K562 (cell line): ENCODE data around the gene LYST. TPM values are rescaled to one million over a fixed set of nuclear protein-coding genes. Genes with fewer than 3 reads are reported as not detected.

Experiments
- ATAC-seq: fragments of 200-7000 bp; cut with Tn5 transposase; 3 replicates; pipeline ENCODE4 v1.9.1; 2020; ENCODE audit warnings: moderate library complexity
- BruUV-seq: library from RNA; stranded (reverse); fragments of 400-500 nt; replicated peaks from 2 replicates; lab custom pipeline; 2021; lab: Mats Ljungman, UMichigan
- CTCF ChIA-PET: fragments of 300-600 bp; formaldehyde crosslinking; extraction: SDS; loops from one replicate; lab custom pipeline; 2021; ENCODE audit warnings: low intra/inter-chr PET ratio; lab: Yijun Ruan, JAX
- POLR2A ChIA-PET: fragments of 300-600, 350-650 bp; sonication (Branson Sonifier 250); formaldehyde crosslinking; extraction: SDS; loops from one replicate; lab custom pipeline; 2021; ENCODE audit warnings: antibody characterized with exemption, inconsistent platforms; lab: Yijun Ruan, JAX
- DNase-seq, 4 experiments: peaks; one replicate each; pipeline versions ENCODE4 v3.0.0 to v3.0.0-alpha.2; 2011 to 2018; ENCODE audit warnings: low spot score in 3 of 4, mixed read lengths in 3 of 4; ENCODE audit errors: extremely low read depth in 1 of 4
- FAIRE-seq: peaks from 2 replicates; lab custom pipeline; 2011; peaks lifted over from hg19 to GRCh38; lab: Jason Lieb, UNC
- H2AFZ ChIP-seq: 2 replicates; pipeline ENCODE4 v1.6.0; 2011; ENCODE audit warnings: low read depth, low read length, control low read depth, inconsistent platforms
- H3K27ac ChIP-seq: fragments of 200-600 bp; 3 replicates; pipeline ENCODE4 v1.8.0; 2011; ENCODE audit warnings: low read depth, mild to moderate bottlenecking, control low read depth, inconsistent platforms, low read length, moderate library complexity, mixed read lengths; ENCODE audit errors: extremely low read depth
- H3K27me3 ChIP-seq, 2 experiments: fragments of 300-600 bp in 1 of 2; 2 replicates in 1 of 2; 3 replicates in 1 of 2; pipeline versions ENCODE4 v1.6.0 to v1.8.0; 2011; ENCODE audit warnings: inconsistent platforms in 2 of 2, low read length in 2 of 2, mild to moderate bottlenecking in 1 of 2, mixed read lengths in 1 of 2, moderate library complexity in 1 of 2; ENCODE audit not compliant: control insufficient read depth in 2 of 2, insufficient read depth in 2 of 2
- H3K36me3 ChIP-seq: fragments of 300-600 bp; 3 replicates; pipeline ENCODE4 v1.8.0; 2011; ENCODE audit warnings: mild to moderate bottlenecking, low read length, inconsistent platforms; ENCODE audit not compliant: control insufficient read depth, insufficient read depth
- H3K4me1 ChIP-seq, 2 experiments: fragments of 200-600 bp in 1 of 2; replicated peaks in 1 of 2; 2 replicates in 1 of 2; 3 replicates in 1 of 2; pipeline versions ENCODE4 v1.5.1 to v1.8.0; 2011; ENCODE audit warnings: inconsistent platforms in 2 of 2, low read length in 2 of 2, mild to moderate bottlenecking in 1 of 2, mixed read lengths in 1 of 2, moderate library complexity in 1 of 2; ENCODE audit not compliant: control insufficient read depth in 2 of 2, insufficient read depth in 2 of 2
- H3K4me2 ChIP-seq: 2 replicates; pipeline ENCODE4 v1.6.1; 2011; ENCODE audit warnings: low read length, control low read depth, inconsistent platforms, mixed read lengths; ENCODE audit not compliant: insufficient read depth
- H3K4me3 ChIP-seq: fragments of 200-600 bp; sonication (generic), shearing (Covaris generic); 2 replicates; pipeline ENCODE4 v1.5.1; 2016; ENCODE audit warnings: control low read depth, inconsistent platforms
- H3K79me2 ChIP-seq: fragments of 200-600 bp; 3 replicates; pipeline ENCODE4 v1.8.0; 2011; ENCODE audit warnings: low read length, inconsistent platforms; ENCODE audit not compliant: control insufficient read depth, insufficient read depth
- H3K9ac ChIP-seq, 2 experiments: 2 replicates each; pipeline versions ENCODE4 v1.6.0 to v1.6.1; 2011; ENCODE audit warnings: low read depth in 2 of 2, low read length in 2 of 2, control low read depth in 1 of 2, inconsistent platforms in 1 of 2, mild to moderate bottlenecking in 1 of 2, mixed read lengths in 1 of 2; ENCODE audit not compliant: insufficient read depth in 1 of 2
- H3K9me1 ChIP-seq: one replicate; pipeline ENCODE4 v1.6.0; 2011; ENCODE audit warnings: inconsistent platforms, mild to moderate bottlenecking, low read length, moderate library complexity; ENCODE audit not compliant: control insufficient read depth, insufficient read depth
- H3K9me3 ChIP-seq: replicated peaks from 2 replicates; pipeline ENCODE4 v1.5.1; 2011; ENCODE audit warnings: low read depth, low read length, inconsistent platforms; ENCODE audit not compliant: control insufficient read depth, insufficient read depth
- H4K20me1 ChIP-seq: replicated peaks from 2 replicates; pipeline ENCODE4 v1.6.1; 2011; ENCODE audit warnings: low read length, inconsistent platforms, mixed read lengths; ENCODE audit not compliant: control insufficient read depth, insufficient read depth
- GABPB2 ChIP-seq: fragments of 250-450 bp; sonication (Bioruptor Pico); conservative IDR thresholded peaks from 2 replicates; pipeline ENCODE4 v1.5.1; 2021; ENCODE audit warnings: mild to moderate bottlenecking
- KAT8 ChIP-seq: fragments of 450-650 bp; IDR thresholded peaks from 2 replicates; pipeline ENCODE4 v1.6.1; 2016; ENCODE audit warnings: low read depth, mild to moderate bottlenecking
- LARP7 ChIP-seq: fragments of 450-650 bp; IDR thresholded peaks from 2 replicates; pipeline ENCODE4 v1.6.1; 2016
- MEIS2 ChIP-seq: fragments of 450-650 bp; IDR thresholded peaks from 2 replicates; pipeline ENCODE4 v1.6.1; 2014; ENCODE audit warnings: mild to moderate bottlenecking; ENCODE audit not compliant: partially characterized antibody
- NCOR1 ChIP-seq: fragments of 450-650 bp; IDR thresholded peaks from 2 replicates; pipeline ENCODE4 v1.6.1; 2016; ENCODE audit warnings: mild to moderate bottlenecking, moderate library complexity
- SETDB1 ChIP-seq: IDR thresholded peaks from one replicate; pipeline ENCODE4 v1.6.1; 2012; ENCODE audit warnings: low read length, control low read depth, inconsistent platforms
- U2AF2 ChIP-seq: fragments of 200-400 bp; formaldehyde crosslinking; optimal IDR thresholded peaks from 2 replicates; pipeline ENCODE3; 2017; ENCODE audit warnings: low read depth, mild to moderate bottlenecking, low read length
- ZBTB5 ChIP-seq: fragments of 450-650 bp; IDR thresholded peaks from 2 replicates; pipeline ENCODE4 v1.6.1; 2017; ENCODE audit warnings: antibody characterized with exemption
- WGBS: fragments of 100-300 bp; shearing (Covaris generic); methylation state at CpG from one replicate; pipeline ENCODE4 v1.1.6; 2016; ENCODE audit warnings: low coverage, mixed read lengths; ENCODE audit not compliant: insufficient coverage; ENCODE audit errors: missing lambda C conversion rate; 5-methylcytosine and 5-hydroxymethylcytosine counted together
- in situ Hi-C: fragments of 300-500 bp; cut with MboI; formaldehyde crosslinking; loops from 4 replicates; pipeline ENCODE4 v1.15.0; 2018; ENCODE audit warnings: inconsistent platforms, mixed read lengths
- intact Hi-C: fragments of 100-400 bp; cut with micrococcal nuclease; formaldehyde crosslinking; loops from 2 replicates; pipeline ENCODE4 v1.14.2; 2022
- polyA plus RNA-seq, 8 experiments: library from polyadenylated mRNA; depleted of rRNA in 4 of 8; stranded (reverse) in 5 of 8; unstranded in 3 of 8; fragments of >200 nt; fragmentation: Nextera tagmentation in 2 of 8; fragmentation: Illumina TruSeq in 1 of 8; extraction: Ambion mirVana in 2 of 8; extraction: Trizol in 1 of 8; gene quantifications; 2 replicates each; pipeline versions ENCODE4 v1.2.1 to v1.2.3, GENCODE V29; 2011 to 2014; ENCODE audit warnings: inconsistent platforms in 1 of 8, missing spikeins in 1 of 8
- total RNA-seq, 7 experiments: library from RNA; depleted of rRNA in 6 of 7; stranded (reverse); fragments of >200 nt in 6 of 7; fragmentation: Illumina TruSeq in 2 of 7; extraction: Trizol in 2 of 7; gene quantifications; 2 replicates each; pipeline versions ENCODE4 v1.2.1 to v1.2.3, GENCODE V29; 2011 to 2021; ENCODE audit warnings: low replicate concordance in 1 of 7
- TF ChIP-seq, protein P1 (sequence below), 2 experiments: IDR thresholded peaks in 1 of 2; conservative IDR thresholded peaks in 1 of 2; 2 replicates each; pipeline ENCODE4 v1.6.1; 2016; ENCODE audit warnings: low read depth in 2 of 2, mild to moderate bottlenecking in 1 of 2, missing compliant biosample characterization in 1 of 2, missing genetic modification characterization in 1 of 2, moderate library complexity in 1 of 2
- TF ChIP-seq, protein P2 (sequence below): sonication (generic); formaldehyde crosslinking; IDR thresholded peaks from 2 replicates; pipeline ENCODE4 v1.8.0; 2022; ENCODE audit warnings: missing genetic modification reagents, mild to moderate bottlenecking, borderline replicate concordance
- TF ChIP-seq, protein P3 (sequence below): IDR thresholded peaks from 2 replicates; pipeline ENCODE4 v1.6.1; 2016; ENCODE audit warnings: missing genetic modification characterization, missing compliant biosample characterization

The LYST gene
- total and polyA plus RNA-seq, 9 of the 15 experiments (the other 6 are each of a cell fraction or from before 2014, with no cell fraction given) = 0.73 to 2.4 (median 1.4) TPM

DNA sequence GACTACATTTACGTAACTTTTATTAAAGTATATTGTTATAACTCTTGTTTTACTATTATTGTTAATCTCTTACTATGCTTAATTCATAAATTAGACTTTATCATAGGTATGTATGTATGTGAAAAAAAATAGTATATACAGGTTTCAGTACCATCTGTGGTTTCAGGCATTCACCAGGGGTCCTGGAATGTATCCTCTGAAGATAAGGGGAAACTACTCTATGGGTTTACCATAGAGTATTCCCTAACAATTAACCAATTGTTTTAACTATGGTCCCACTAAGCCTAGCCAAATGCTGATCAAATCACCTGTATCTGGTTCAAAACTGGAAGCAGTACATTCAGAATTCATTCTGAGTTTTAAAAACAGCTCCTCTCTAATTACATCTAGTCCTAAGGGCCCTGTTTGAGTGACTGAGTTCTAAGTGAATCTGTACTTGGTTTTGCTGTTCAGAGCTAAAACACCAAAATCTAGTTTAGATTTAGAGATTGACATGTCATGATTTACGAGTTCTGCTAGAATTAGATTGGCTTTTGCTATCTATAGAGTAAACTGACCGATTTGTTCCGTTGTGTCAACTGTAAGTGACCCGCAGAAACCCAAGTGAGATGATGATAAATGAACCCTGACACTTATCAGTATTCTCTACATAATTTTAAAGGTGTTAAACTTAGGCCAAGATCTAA, 123.6 kb downstream of the LYST start:
- Histone ChIP-seq H3K79me2 (no peaks in the 10 kb centered on the region), H3K4me3 (no peak overlapping the region), H3K4me2 (no peak overlapping the region), H3K36me3 (no peaks in the 10 kb centered on the region), H3K9me1 (no peaks in the 10 kb centered on the region), H3K27me3 (peaks cover 0 to under 1% of the 10 kb centered on the region in 2 experiments; a peak in 3 of 5 replicates), H2AFZ (no peak overlapping the region), H3K9ac (no peak overlapping the region), H3K27ac (no peak overlapping the region), H4K20me1 (no peaks in the 10 kb centered on the region), H3K4me1 (no peaks in the 10 kb centered on the region), H3K9me3 (no peaks in the 10 kb centered on the region)
- intact Hi-C loops (no loop called here), in situ Hi-C loops (no loop called here)
- 2% methylated on average over 5 of the region's 5 CpGs for WGBS
- no peak for ATAC-seq
- TF ChIP-seq SETDB1 = no peak
- TF ChIP-seq ZBTB5 = no peak
- TF ChIP-seq LARP7 = no peak
- TF ChIP-seq GABPB2 (CRISPR knock-in tag) = no peak
- TF ChIP-seq, protein P1, sequence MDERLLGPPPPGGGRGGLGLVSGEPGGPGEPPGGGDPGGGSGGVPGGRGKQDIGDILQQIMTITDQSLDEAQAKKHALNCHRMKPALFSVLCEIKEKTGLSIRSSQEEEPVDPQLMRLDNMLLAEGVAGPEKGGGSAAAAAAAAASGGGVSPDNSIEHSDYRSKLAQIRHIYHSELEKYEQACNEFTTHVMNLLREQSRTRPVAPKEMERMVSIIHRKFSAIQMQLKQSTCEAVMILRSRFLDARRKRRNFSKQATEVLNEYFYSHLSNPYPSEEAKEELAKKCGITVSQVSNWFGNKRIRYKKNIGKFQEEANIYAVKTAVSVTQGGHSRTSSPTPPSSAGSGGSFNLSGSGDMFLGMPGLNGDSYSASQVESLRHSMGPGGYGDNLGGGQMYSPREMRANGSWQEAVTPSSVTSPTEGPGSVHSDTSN (CRISPR knock-in tag; IDR thresholded peaks at IDR 0.05; ENCODE audit: low read depth) = no peak
- TF ChIP-seq, protein P1 (tag; conservative IDR thresholded peaks at IDR 0.05; ENCODE audit: low read depth) = peak; percentile 72
- no peak for TF ChIP-seq NCOR1
- TF ChIP-seq, protein P2, sequence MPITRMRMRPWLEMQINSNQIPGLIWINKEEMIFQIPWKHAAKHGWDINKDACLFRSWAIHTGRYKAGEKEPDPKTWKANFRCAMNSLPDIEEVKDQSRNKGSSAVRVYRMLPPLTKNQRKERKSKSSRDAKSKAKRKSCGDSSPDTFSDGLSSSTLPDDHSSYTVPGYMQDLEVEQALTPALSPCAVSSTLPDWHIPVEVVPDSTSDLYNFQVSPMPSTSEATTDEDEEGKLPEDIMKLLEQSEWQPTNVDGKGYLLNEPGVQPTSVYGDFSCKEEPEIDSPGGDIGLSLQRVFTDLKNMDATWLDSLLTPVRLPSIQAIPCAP (CRISPR knock-in tag) = no peak
- no peak for TF ChIP-seq U2AF2
- TF ChIP-seq, protein P3, sequence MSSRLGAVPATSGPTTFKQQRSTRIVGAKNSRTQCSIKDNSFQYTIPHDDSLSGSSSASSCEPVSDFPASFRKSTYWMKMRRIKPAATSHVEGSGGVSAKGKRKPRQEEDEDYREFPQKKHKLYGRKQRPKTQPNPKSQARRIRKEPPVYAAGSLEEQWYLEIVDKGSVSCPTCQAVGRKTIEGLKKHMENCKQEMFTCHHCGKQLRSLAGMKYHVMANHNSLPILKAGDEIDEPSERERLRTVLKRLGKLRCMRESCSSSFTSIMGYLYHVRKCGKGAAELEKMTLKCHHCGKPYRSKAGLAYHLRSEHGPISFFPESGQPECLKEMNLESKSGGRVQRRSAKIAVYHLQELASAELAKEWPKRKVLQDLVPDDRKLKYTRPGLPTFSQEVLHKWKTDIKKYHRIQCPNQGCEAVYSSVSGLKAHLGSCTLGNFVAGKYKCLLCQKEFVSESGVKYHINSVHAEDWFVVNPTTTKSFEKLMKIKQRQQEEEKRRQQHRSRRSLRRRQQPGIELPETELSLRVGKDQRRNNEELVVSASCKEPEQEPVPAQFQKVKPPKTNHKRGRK (tag) = no peak
- TF ChIP-seq KAT8 = no peak
- peak; percentile 51 for TF ChIP-seq MEIS2
- ChIA-PET CTCF (no interaction called here), POLR2A (interaction anchor here (0.8 to 1.0 kb wide), 2 partner anchors 11 to 13 kb away, joined by 3 to 4 read pairs; no protein-coding TSS in a partner anchor)
- FAIRE-seq = no peak
- BruUV-seq = no TSS peak
- DNase-seq = no peak
